ENCODE measurements around the gene SLCO4A1.

DNA sequence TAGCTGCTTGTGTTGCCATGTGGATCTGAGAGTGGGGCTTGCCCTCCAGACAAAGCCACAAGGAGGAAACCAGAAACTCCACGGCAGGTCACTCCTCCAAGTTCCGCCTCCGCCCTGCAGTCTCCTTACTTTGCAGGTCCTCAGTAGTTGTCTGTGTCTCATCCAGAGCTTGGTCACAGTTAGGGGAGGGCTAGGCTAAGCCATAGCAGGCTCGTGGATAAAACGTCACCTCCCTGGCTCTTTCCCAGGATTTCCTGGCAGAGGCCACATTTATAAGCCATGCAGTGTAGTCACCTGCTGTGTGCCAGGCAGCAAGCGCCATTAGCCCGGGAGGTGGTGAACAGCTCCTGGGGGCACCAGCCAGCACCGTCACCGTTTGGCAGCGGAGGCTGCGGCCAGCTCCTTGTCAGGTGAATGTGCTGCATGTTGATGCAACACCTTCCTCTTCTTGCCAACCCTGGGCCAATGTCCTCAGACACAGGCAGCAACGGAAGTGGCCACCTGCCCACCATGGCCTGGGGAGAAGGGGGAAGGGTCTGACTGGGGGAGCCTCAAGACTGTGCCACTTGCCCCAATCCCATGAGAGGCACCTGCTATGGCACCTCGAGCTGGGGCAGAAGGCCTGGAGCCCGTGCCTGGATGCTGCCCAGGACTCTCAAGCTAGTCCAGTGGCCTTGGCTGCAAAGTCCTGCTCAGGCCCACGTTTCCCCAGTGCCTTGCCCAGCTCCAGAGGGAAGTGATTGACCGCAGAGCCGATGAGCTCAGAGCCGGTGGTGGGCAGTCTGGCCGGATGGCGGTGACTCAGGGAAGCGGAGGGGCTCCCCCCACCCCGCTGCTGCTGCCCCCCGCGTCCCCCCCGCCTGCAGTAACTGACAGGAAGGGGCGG lies 39.0 kb upstream of the SLCO4A1 start:
- TF ChIP-seq, protein P1, sequence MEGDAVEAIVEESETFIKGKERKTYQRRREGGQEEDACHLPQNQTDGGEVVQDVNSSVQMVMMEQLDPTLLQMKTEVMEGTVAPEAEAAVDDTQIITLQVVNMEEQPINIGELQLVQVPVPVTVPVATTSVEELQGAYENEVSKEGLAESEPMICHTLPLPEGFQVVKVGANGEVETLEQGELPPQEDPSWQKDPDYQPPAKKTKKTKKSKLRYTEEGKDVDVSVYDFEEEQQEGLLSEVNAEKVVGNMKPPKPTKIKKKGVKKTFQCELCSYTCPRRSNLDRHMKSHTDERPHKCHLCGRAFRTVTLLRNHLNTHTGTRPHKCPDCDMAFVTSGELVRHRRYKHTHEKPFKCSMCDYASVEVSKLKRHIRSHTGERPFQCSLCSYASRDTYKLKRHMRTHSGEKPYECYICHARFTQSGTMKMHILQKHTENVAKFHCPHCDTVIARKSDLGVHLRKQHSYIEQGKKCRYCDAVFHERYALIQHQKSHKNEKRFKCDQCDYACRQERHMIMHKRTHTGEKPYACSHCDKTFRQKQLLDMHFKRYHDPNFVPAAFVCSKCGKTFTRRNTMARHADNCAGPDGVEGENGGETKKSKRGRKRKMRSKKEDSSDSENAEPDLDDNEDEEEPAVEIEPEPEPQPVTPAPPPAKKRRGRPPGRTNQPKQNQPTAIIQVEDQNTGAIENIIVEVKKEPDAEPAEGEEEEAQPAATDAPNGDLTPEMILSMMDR (IDR thresholded peaks at IDR 0.05): no peak
- TF ChIP-seq EZH2 (IDR thresholded peaks at IDR 0.05; ENCODE audit: borderline replicate concordance, insufficient read depth, low read depth, low read length, poor library complexity, severe bottlenecking): no peak

Data from B cell (primary cell).